Stomach (tissue), 9 donors: ENCODE measurements around the gene RDH16. TPM values are rescaled to one million over a fixed set of nuclear protein-coding genes. Genes with fewer than 3 reads are reported as not detected.

Experiments used
- DNase-seq, 2 donors: peaks; one replicate each; pipeline versions ENCODE4 v3.0.0 to v3.0.0-alpha.2; 2013 to 2019
- H3K27ac ChIP-seq, 5 donors: fragments of 200-600 bp in 4 of 5; sonication (generic) in 4 of 5; one replicate each; pipeline ENCODE4 v1.5.1; 2013 to 2019; ENCODE audit warnings: mild to moderate bottlenecking in 1 of 5, moderate library complexity in 1 of 5
- H3K27me3 ChIP-seq, 3 donors: fragments of 200-600 bp; sonication (generic); one replicate each; pipeline ENCODE4 v1.5.1; 2017 to 2019; ENCODE audit warnings: mixed run types in 1 of 3
- H3K36me3 ChIP-seq, 4 donors: fragments of 200-600 bp; sonication (generic); 1 replicate in 3 of 4; 2 replicates in 1 of 4; pipeline ENCODE4 v1.5.1; 2016 to 2019
- H3K4me1 ChIP-seq, 4 donors: fragments of 200-600 bp; sonication (generic); one replicate each; pipeline ENCODE4 v1.5.1; 2016 to 2019
- H3K4me3 ChIP-seq, 4 donors: fragments of 200-600 bp; sonication (generic) in 3 of 4; one replicate each; pipeline ENCODE4 v1.5.1; 2016 to 2019; ENCODE audit warnings: mild to moderate bottlenecking in 1 of 4
- H3K9me3 ChIP-seq, 4 donors: fragments of 200-600 bp; sonication (generic); one replicate each; pipeline ENCODE4 v1.5.1; 2016 to 2019
- CTCF ChIP-seq, 7 experiments: fragments of 450-650 bp in 4 of 7; fragments of 200-600 bp in 3 of 7; sonication (generic) in 3 of 7; IDR thresholded peaks; one replicate each; pipeline ENCODE4 v1.5.1; 2016 to 2019; ENCODE audit warnings: antibody characterized with exemption in 7 of 7, control low read depth in 2 of 7, mild to moderate bottlenecking in 1 of 7
- EP300 ChIP-seq: sonication (generic); formaldehyde crosslinking; IDR thresholded peaks from one replicate; pipeline ENCODE4 v1.6.1; 2017; ENCODE audit warnings: antibody characterized with exemption
- POLR2A ChIP-seq, 4 donors: fragments of 450-650 bp; IDR thresholded peaks; one replicate each; pipeline ENCODE4 v1.6.1; 2016; ENCODE audit warnings: antibody characterized with exemption in 4 of 4, control low read depth in 2 of 4, mild to moderate bottlenecking in 1 of 4, moderate library complexity in 1 of 4
- POLR2AphosphoS5 ChIP-seq, 3 donors: sonication (generic); formaldehyde crosslinking; IDR thresholded peaks; one replicate each; pipeline ENCODE4 v1.6.1; 2016; ENCODE audit warnings: antibody characterized with exemption in 3 of 3
- WGBS, 5 donors: extraction: QIAGEN DNeasy Blood & Tissue Kit in 3 of 5; methylation state at CpG; one replicate each; pipeline versions ENCODE4 v1.1.5 to v1.1.7; 2013 to 2018; 5-methylcytosine and 5-hydroxymethylcytosine counted together
- intact Hi-C: fragments of 100-400 bp; cut with DNase I; formaldehyde crosslinking; loops from one replicate; pipeline ENCODE4 v1.15.1; 2023; ENCODE audit warnings: low total_unique reads
- polyA plus RNA-seq, 3 donors: library from polyadenylated mRNA; stranded (reverse); fragments of 200-250 nt; gene quantifications; one replicate each; pipeline ENCODE4 v1.2.3, GENCODE V29; 2013
- total RNA-seq, 5 donors: library from RNA; depleted of rRNA; stranded (reverse); fragments of >200 nt; gene quantifications; one replicate each; pipeline versions ENCODE4 v1.1.0 to v1.2.3, GENCODE V29; 2014 to 2016
- donor health status: healthy with polysubstance abuse.
- donor health status: Bipolar disorder and iron deficiency.
- donor health status: healthy.

RDH16 gene
- total and polyA plus RNA-seq, 8 donors: 0.37 to 1.0 (median 0.68) TPM; not detected in 5

- 71 to 80% (median 75%) methylated on average over 8 to 10 of the region's 10 CpGs for WGBS, 5 donors
- DNase-seq: no peak
- Histone ChIP-seq H3K4me1 (peaks cover 0 to 16% (median 11%) of the 10 kb centered on the region in 4 donors), H3K27ac (no peak overlapping the region), H3K9me3 (no peaks in the 10 kb centered on the region), H3K36me3 (peaks cover 0 to 42% (median 24%) of the 10 kb centered on the region in 4 donors), H3K27me3 (no peaks in the 10 kb centered on the region), H3K4me3 (no peak overlapping the region)
- TF ChIP-seq POLR2AphosphoS5 (IDR thresholded peaks at IDR 0.05) (no peak), EP300 (no peak), POLR2A (IDR thresholded peaks at IDR 0.05) (no peak), CTCF (IDR thresholded peaks at IDR 0.05) (no peak)
- intact Hi-C loops: no loop called here
These were observed 36.9 kb upstream of the RDH16 start for GRCh38 chr12:56994231-56994746.

- Histone ChIP-seq H3K9me3 (no peaks in the 10 kb centered on the region), H3K27me3 (no peaks in the 10 kb centered on the region), H3K36me3 (peaks cover 0 to 35% (median 17%) of the 10 kb centered on the region in 4 donors), H3K4me1 (peaks cover 0 to 21% (median 16%) of the 10 kb centered on the region in 4 donors), H3K27ac (no peak overlapping the region), H3K4me3 (no peak overlapping the region)
- TF ChIP-seq CTCF (IDR thresholded peaks at IDR 0.05): no peak
- WGBS, 5 donors: 61 to 67% (median 65%) methylated on average over 10 of the region's 10 CpGs
- intact Hi-C loops: no loop called here
- DNase-seq: no peak
These were observed 35.9 kb upstream of the RDH16 start for GRCh38 chr12:56993346-56993745.

GRCh38 chr12:56991319-56992246 lies 34.2 kb upstream of the RDH16 start:
- intact Hi-C loops: no loop called here
- H3K27ac ChIP-seq: peak overlapping the region in 2 of 5 donors; percentile 6 to 47
- 65 to 71% (median 71%) methylated on average over 8 of the region's 8 CpGs for WGBS, 5 donors

More at GRCh38 chr12:56991319-56992246, 34.2 kb upstream of the RDH16 start:
- Histone ChIP-seq H3K9me3 (no peaks in the 10 kb centered on the region), H3K36me3 (peaks cover 0 to 20% (median 11%) of the 10 kb centered on the region in 4 donors), H3K4me1 (peaks cover 0 to 33% (median 26%) of the 10 kb centered on the region in 4 donors), H3K4me3 (no peak overlapping the region), H3K27me3 (no peaks in the 10 kb centered on the region)
- TF ChIP-seq EP300 (no peak), CTCF (IDR thresholded peaks at IDR 0.05) (no peak), POLR2AphosphoS5 (IDR thresholded peaks at IDR 0.05) (no peak), POLR2A (IDR thresholded peaks at IDR 0.05) (no peak)
- DNase-seq: peak in 1 of 2 donors; percentile 59
